Chondrocyte (in vitro differentiated cells): ENCODE results near the gene ANKAR. TPM values are rescaled to one million over a fixed set of nuclear protein-coding genes. Genes with fewer than 3 reads are reported as not detected.
A peak's percentile ranks its signal among the peaks of the same experiment; 100 is the strongest.

Experiments used
- DNase-seq: peaks from one replicate; pipeline ENCODE4 v3.0.0; 2021; ENCODE audit warnings: mixed read lengths, low spot score
- H3K27ac Mint-ChIP-seq: one replicate; pipeline ENCODE4 v1.8.0; 2021; ENCODE audit warnings: mild to moderate bottlenecking, moderate library complexity, mixed read lengths; ENCODE audit not compliant: unreplicated experiment
- H3K27me3 Mint-ChIP-seq: 2 replicates; pipeline ENCODE4 v1.8.0; 2021; ENCODE audit warnings: low read depth, mixed read lengths
- H3K36me3 Mint-ChIP-seq: 2 replicates; pipeline ENCODE4 v1.8.0; 2021; ENCODE audit warnings: low read depth, mixed read lengths
- H3K4me1 Mint-ChIP-seq: 2 replicates; pipeline ENCODE4 v1.8.0; 2021; ENCODE audit warnings: low read depth, mild to moderate bottlenecking, mixed read lengths
- H3K4me3 Mint-ChIP-seq: one replicate; pipeline ENCODE4 v1.8.0; 2021; ENCODE audit warnings: mild to moderate bottlenecking, moderate library complexity, mixed read lengths; ENCODE audit not compliant: unreplicated experiment
- H3K9me3 Mint-ChIP-seq: 2 replicates; pipeline ENCODE4 v1.8.0; 2021; ENCODE audit warnings: low read depth, mixed read lengths
- total RNA-seq: library from RNA; stranded (reverse); gene quantifications from 3 replicates; pipeline ENCODE4 v1.2.1, GENCODE V29; 2021
- TF ChIP-seq, protein P1 (sequence below): fragments of 200-600 bp; sonication (generic); IDR thresholded peaks from 2 replicates; pipeline ENCODE4 v1.5.0; 2021; ENCODE audit warnings: antibody characterized with exemption, mild to moderate bottlenecking, moderate library complexity

ANKAR gene
- total RNA-seq, 1 donor from 2014 or later = 6.4 TPM

DNA sequence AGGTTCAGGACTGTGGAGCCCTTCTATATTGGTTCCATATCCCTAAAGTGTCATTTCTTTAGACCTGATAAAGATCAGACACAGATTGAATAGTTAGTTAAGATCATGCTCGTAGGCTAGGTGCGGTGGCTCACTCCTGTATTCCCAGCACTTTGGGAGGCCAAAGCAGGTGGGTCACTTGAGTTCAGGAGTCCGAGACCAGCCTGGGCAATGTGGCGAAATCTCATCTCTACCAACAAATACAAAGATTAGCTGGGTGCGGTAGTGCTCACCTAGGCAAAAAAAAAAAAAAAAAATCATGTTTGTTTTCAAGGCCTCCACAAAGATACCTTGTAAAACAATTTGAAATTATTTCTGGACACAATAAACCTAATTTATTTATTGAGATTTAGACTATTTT is 4.6 kb upstream of the ANKAR start:
- no peak for DNase-seq
- no peak overlapping the region for H3K27ac Mint-ChIP-seq
- H3K4me3 Mint-ChIP-seq = no peak overlapping the region
- TF ChIP-seq, protein P1, sequence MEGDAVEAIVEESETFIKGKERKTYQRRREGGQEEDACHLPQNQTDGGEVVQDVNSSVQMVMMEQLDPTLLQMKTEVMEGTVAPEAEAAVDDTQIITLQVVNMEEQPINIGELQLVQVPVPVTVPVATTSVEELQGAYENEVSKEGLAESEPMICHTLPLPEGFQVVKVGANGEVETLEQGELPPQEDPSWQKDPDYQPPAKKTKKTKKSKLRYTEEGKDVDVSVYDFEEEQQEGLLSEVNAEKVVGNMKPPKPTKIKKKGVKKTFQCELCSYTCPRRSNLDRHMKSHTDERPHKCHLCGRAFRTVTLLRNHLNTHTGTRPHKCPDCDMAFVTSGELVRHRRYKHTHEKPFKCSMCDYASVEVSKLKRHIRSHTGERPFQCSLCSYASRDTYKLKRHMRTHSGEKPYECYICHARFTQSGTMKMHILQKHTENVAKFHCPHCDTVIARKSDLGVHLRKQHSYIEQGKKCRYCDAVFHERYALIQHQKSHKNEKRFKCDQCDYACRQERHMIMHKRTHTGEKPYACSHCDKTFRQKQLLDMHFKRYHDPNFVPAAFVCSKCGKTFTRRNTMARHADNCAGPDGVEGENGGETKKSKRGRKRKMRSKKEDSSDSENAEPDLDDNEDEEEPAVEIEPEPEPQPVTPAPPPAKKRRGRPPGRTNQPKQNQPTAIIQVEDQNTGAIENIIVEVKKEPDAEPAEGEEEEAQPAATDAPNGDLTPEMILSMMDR = no peak
- peaks cover 25% of the 10 kb centered on the region for H3K36me3 Mint-ChIP-seq
- H3K9me3 Mint-ChIP-seq = no peaks in the 10 kb centered on the region
- peaks cover 12% of the 10 kb centered on the region for H3K4me1 Mint-ChIP-seq
- no peaks in the 10 kb centered on the region for H3K27me3 Mint-ChIP-seq

DNA sequence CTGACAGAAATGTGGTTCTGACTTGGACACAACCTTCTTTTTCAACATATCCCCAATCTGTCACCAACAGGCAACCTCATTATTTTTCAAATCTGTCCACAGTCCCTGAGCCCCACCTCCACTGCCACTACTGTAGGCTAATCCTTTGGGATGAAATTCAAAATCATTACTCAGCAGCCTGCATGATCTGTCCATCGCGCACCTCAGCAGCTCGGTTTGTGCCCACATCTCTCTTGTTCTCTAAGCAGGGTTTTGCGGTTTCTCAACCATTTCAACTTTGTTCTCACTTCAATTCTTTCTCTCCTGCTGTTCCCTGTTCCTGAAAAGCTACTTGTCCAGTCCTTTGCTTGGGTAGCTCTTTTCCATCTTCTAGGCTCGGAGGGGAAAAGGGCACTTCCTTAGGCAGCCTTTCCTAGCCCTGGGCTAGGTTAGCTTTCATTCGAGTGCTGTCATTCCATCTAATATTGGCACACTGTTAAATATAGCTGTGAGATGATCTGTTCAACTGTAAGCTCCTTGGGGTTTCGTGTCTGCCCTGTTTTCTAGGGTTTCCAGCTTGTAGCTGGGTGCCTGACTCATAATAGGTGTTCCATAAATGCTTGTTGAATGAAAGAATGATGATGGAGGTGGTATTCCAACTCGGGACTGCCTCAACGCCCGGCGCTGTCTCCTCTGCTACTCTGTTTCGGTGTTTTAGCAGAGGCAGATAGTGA is 653 bp upstream of the ANKAR start:
- peaks cover 24% of the 10 kb centered on the region for H3K4me1 Mint-ChIP-seq
- H3K36me3 Mint-ChIP-seq = peaks cover 15% of the 10 kb centered on the region
- H3K27ac Mint-ChIP-seq = peak overlapping the region; percentile 86
- TF ChIP-seq, protein P1 = no peak
- H3K27me3 Mint-ChIP-seq = no peaks in the 10 kb centered on the region
- DNase-seq = no peak
- H3K4me3 Mint-ChIP-seq = peak overlapping the region; percentile 72
- peaks cover 11% of the 10 kb centered on the region for H3K9me3 Mint-ChIP-seq

DNA sequence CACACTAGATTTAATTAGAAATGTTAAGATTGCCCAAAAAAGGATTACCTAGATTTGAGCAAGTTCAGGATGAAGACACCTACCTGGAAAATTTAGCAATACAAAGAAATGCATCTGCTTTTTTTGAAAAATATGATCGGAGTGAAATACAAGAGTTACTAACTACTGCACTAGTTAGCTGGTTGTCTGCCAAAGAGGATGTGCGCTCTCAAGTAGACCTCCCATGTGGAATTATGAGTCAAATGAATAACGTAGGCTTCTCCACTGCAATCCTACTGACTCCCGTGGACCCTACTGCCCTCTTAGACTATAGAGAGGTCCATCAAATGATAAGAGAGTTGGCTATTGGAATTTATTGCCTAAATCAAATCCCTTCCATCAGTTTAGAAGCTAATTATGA is 2.0 kb downstream of the ANKAR start:
- no peak overlapping the region for H3K4me3 Mint-ChIP-seq
- peaks cover 11% of the 10 kb centered on the region for H3K9me3 Mint-ChIP-seq
- peaks cover 9% of the 10 kb centered on the region for H3K36me3 Mint-ChIP-seq
- DNase-seq = no peak
- H3K4me1 Mint-ChIP-seq = peaks cover 28% of the 10 kb centered on the region
- no peaks in the 10 kb centered on the region for H3K27me3 Mint-ChIP-seq
- TF ChIP-seq, protein P1 = no peak
- H3K27ac Mint-ChIP-seq = no peak overlapping the region

DNA sequence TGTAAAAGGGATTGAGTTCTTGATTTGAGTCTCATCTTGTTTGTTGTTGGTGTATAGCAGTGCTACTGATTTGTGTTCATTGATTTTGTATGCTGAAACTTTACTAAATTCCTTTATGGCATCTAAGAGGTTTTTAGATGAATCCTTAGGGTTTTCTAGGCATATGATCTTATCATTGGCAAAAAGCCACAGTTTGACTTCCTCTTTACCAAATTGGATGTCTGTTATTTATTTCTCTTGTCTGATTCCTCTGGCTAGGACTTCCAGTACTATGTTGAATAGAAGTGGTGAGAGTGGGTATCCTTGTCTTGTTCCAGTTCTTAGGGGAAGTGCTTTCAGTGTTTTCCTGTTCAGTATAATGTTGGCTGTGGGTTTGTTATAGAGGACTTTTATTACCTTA is 4.8 kb downstream of the ANKAR start:
- DNase-seq = no peak
- H3K4me1 Mint-ChIP-seq = peaks cover 18% of the 10 kb centered on the region
- no peak overlapping the region for H3K27ac Mint-ChIP-seq
- H3K27me3 Mint-ChIP-seq = no peaks in the 10 kb centered on the region
- peaks cover 6% of the 10 kb centered on the region for H3K36me3 Mint-ChIP-seq
- H3K9me3 Mint-ChIP-seq = peaks cover 11% of the 10 kb centered on the region
- no peak overlapping the region for H3K4me3 Mint-ChIP-seq
- TF ChIP-seq, protein P1 = no peak

DNA sequence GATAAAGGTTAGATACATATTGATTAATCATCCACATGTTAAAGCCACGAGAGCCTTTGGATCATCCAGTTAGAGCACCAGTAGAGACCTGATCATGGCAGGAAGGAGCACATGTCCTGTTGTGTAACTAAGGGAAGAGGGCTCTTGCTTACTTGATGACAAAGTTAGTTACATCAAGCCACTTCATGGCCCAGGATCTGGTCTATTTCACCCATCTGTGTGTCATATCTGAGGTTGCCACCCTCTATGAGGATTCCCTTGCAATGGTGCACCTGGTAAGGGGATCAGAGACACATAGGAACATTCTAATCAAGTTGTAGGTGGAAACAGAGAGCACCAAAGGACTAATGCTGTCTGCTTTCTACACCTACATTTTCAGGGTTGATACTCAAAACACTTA is 6.7 kb downstream of the ANKAR start:
- Mint-ChIP-seq H3K4me1 (peaks cover 15% of the 10 kb centered on the region), H3K27ac (no peak overlapping the region), H3K9me3 (peaks cover 11% of the 10 kb centered on the region), H3K27me3 (no peaks in the 10 kb centered on the region), H3K36me3 (peaks cover 6% of the 10 kb centered on the region), H3K4me3 (no peak overlapping the region)
- TF ChIP-seq, protein P1 = no peak
- DNase-seq = no peak
